ENCODE data around the gene FLNA.

The FLNA gene

GRCh38 chrX:154353172-154353843 lies 21.1 kb downstream of the FLNA start:
- H3K27ac ChIP-seq (ENCODE audit: poor library complexity, severe bottlenecking) = no peak overlapping the region
- peaks cover 99% of the 10 kb centered on the region for H3K36me3 ChIP-seq (ENCODE audit: low read depth)
- DNase-seq (ENCODE audit: low spot score) (no peak), ATAC-seq (ENCODE audit: low read depth) (no peak)
- TF ChIP-seq CTCF (IDR thresholded peaks at IDR 0.05; ENCODE audit: poor library complexity, severe bottlenecking) = no peak
- H3K27me3 ChIP-seq (ENCODE audit: insufficient read depth, poor library complexity, severe bottlenecking) = no peaks in the 10 kb centered on the region
- no peak overlapping the region for H3K4me3 ChIP-seq (ENCODE audit: severe bottlenecking)
- no peaks in the 10 kb centered on the region for H3K9me3 ChIP-seq (ENCODE audit: severe bottlenecking)
- H3K4me1 ChIP-seq (ENCODE audit: insufficient read depth, poor library complexity, severe bottlenecking) = no peaks in the 10 kb centered on the region

GRCh38 chrX:154352466-154352865 lies 22.0 kb downstream of the FLNA start:
- Histone ChIP-seq H3K27ac (ENCODE audit: poor library complexity, severe bottlenecking) (no peak overlapping the region), H3K4me1 (ENCODE audit: insufficient read depth, poor library complexity, severe bottlenecking) (no peaks in the 10 kb centered on the region), H3K4me3 (ENCODE audit: severe bottlenecking) (no peak overlapping the region), H3K27me3 (ENCODE audit: insufficient read depth, poor library complexity, severe bottlenecking) (no peaks in the 10 kb centered on the region), H3K36me3 (ENCODE audit: low read depth) (peaks cover 92% of the 10 kb centered on the region), H3K9me3 (ENCODE audit: severe bottlenecking) (no peaks in the 10 kb centered on the region)
- TF ChIP-seq CTCF (IDR thresholded peaks at IDR 0.05; ENCODE audit: poor library complexity, severe bottlenecking) = no peak
- no peak for ATAC-seq (ENCODE audit: low read depth)
- no peak for DNase-seq (ENCODE audit: low spot score)

GRCh38 chrX:154352012-154352401 lies 22.4 kb downstream of the FLNA start:
- Histone ChIP-seq H3K36me3 (ENCODE audit: low read depth) (peaks cover 87% of the 10 kb centered on the region), H3K27ac (ENCODE audit: poor library complexity, severe bottlenecking) (no peak overlapping the region), H3K27me3 (ENCODE audit: insufficient read depth, poor library complexity, severe bottlenecking) (no peaks in the 10 kb centered on the region), H3K4me1 (ENCODE audit: insufficient read depth, poor library complexity, severe bottlenecking) (no peaks in the 10 kb centered on the region), H3K4me3 (ENCODE audit: severe bottlenecking) (no peak overlapping the region), H3K9me3 (ENCODE audit: severe bottlenecking) (no peaks in the 10 kb centered on the region)
- ATAC-seq (ENCODE audit: low read depth) (no peak), DNase-seq (ENCODE audit: low spot score) (no peak)
- TF ChIP-seq CTCF (IDR thresholded peaks at IDR 0.05; ENCODE audit: poor library complexity, severe bottlenecking) = no peak

GRCh38 chrX:154351183-154352011 lies 23.0 kb downstream of the FLNA start:
- no peak overlapping the region for H3K27ac ChIP-seq (ENCODE audit: poor library complexity, severe bottlenecking)
- peaks cover 81% of the 10 kb centered on the region for H3K36me3 ChIP-seq (ENCODE audit: low read depth)
- H3K4me1 ChIP-seq (ENCODE audit: insufficient read depth, poor library complexity, severe bottlenecking) = no peaks in the 10 kb centered on the region
- DNase-seq (ENCODE audit: low spot score) = peak; percentile 22
- no peak for TF ChIP-seq CTCF (IDR thresholded peaks at IDR 0.05; ENCODE audit: poor library complexity, severe bottlenecking)
- no peak for ATAC-seq (ENCODE audit: low read depth)
- no peaks in the 10 kb centered on the region for H3K9me3 ChIP-seq (ENCODE audit: severe bottlenecking)
- no peaks in the 10 kb centered on the region for H3K27me3 ChIP-seq (ENCODE audit: insufficient read depth, poor library complexity, severe bottlenecking)
- H3K4me3 ChIP-seq (ENCODE audit: severe bottlenecking) = no peak overlapping the region
